Hematopoietic multipotent progenitor cell treated with erythropoietin and hydrocortisone succinate and interleukin-3 and kit ligand, for 8 days (in vitro differentiated cells): ENCODE data around the gene CHTOP.
A peak's percentile ranks its signal among the peaks of the same experiment; 100 is the strongest.
"Not testable (repeated sequence)": the region's sequence is repeated elsewhere in the genome, so short reads cannot be mapped to it uniquely, and the experiment has no call there.

Source experiments
- DNase-seq: peaks from one replicate; pipeline ENCODE4 v3.0.0-alpha.2; 2015

Gene CHTOP

DNA sequence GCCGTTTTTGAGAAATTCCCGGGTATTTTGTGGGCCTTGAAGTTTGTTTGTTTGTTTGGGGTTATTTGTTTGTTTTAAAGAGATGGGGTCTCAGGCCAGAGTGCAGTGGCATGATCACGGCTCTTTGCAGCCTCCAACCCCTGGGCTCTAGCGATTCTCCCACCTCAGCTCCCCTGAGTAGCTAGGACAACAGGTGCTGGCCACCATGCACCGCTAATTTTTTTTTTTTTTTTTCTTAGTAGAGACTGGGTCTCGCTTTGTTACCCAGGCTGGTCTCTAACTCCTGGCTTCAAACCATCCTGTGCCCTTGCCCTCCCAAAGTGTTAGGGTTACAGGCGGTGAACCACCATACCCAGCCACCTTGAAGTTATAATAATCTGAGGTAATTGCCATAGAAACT, 2.0 kb downstream of the CHTOP start:
- no peak for DNase-seq

DNA sequence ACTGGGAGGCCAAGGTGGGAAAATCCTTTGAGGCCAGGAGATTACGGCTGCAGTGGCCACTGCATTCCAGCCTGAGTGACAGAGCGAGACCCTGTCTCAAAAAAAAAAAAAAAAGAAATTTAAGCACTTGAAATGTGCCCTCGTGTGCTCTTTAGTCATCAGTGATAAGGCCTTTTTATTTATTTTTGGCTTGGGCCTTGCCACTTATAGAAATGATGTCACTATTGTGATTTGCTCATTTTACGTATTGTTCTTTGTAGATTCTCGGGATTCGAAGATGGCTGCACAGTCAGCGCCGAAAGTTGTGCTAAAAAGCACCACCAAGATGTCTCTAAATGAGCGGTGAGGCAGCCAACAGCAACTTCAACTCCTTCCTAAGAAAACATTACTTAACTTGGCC, 2.4 kb downstream of the CHTOP start:
- no peak for DNase-seq

DNA sequence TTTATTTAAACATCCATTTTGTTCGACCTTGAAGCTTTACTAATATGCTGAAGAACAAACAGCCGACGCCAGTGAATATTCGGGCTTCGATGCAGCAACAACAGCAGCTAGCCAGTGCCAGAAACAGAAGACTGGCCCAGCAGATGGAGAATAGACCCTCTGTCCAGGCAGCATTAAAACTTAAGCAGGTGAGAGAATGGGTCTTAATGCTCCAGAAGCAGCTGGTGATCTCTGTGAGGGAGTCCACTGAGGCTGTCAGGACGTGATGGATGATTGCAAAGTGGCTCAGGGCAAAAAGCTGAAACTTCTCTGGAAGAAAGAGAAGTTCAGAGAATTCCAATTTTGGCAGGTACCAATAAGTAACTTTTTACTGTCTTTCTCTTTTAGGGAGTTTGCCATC, 4.4 kb downstream of the CHTOP start:
- DNase-seq: no peak

DNA sequence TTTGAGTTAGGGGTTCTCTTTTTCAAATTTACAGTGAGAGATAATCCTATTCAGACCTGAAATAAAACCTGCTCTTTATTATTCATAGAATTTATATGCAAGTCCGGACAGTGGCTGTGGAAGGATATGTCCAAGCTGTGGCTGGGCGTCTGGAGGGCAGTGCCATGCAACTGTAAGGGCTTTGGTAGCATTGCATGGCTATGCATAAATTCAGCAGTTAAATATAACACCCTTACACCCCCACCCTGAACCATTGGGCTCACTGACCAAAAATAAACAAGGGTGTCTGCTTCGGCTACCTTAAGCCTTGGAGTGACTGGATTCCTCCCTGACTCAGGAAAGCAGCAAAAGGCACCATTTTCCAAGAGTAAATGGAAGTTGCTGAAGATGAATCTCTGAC, 5.4 kb downstream of the CHTOP start:
- DNase-seq: no peak

DNA sequence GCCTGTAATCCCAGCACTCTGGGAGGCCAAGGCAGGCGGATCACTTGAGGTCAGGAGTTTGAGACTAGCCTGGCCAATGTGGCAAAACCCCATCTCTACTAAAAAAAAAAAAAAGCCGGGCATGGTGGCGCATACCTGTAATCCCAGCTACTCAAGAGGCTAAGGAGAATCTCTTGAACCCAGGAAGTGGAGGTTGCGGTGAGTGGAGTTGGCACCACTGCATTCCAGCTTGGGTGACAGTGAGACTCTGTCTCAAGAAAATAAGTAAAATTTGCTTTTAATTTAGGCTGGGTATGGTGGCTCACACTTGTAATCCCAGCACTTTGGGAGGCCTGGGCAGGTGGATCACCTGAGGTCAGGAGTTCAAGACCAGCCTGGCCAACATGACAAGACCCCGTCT, 6.3 kb downstream of the CHTOP start:
- DNase-seq: not testable (repeated sequence)

DNA sequence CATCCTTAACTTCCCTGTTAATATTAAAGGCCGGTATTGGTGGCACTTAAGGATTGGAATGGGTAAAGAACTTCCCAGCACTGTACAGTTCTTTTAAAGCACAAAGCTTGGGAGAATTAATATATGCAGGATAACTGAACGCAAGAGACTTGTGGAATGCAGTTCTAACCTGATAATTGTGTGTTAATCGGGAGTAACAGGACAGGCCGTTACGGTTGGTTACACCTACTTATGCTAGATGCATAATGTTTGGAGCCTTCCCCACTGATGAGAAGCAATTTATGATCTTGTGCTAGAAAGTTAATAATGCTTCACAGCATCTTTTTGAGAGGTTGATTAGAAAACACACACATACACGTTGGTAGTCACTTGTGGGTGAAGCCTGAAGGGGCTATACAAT, 7.0 kb downstream of the CHTOP start:
- DNase-seq: no peak

DNA sequence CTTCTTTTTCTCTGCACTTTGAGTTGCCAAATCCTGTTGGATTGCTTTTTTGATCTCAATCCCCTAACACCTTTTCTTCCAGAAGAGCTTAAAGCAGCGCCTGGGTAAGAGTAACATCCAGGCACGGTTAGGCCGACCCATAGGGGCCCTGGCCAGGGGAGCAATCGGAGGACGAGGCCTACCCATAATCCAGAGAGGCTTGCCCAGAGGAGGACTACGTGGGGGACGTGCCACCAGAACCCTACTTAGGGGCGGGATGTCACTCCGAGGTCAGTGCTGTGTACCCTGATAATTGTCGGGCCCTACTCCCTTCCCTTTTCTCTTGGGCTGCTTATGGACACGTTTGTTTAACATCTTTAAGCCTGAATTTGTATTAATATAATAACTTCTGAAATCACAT, 8.3 kb downstream of the CHTOP start:
- DNase-seq: no peak

DNA sequence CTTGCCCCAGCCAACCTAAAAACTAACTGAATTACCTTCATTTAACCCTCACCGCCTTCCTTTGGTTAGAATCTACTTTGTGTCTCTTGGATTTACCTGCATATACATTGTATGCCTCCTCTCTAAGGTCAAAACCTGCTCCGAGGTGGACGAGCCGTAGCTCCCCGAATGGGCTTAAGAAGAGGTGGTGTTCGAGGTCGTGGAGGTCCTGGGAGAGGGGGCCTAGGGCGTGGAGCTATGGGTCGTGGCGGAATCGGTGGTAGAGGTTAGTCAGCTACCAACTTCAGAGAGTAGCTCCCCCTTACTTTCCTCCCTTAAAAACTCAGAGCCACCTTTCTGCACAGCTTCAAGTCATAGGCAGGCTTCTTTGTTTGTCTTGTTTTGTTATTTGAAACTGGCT, 9.2 kb downstream of the CHTOP start:
- DNase-seq: no peak

DNA sequence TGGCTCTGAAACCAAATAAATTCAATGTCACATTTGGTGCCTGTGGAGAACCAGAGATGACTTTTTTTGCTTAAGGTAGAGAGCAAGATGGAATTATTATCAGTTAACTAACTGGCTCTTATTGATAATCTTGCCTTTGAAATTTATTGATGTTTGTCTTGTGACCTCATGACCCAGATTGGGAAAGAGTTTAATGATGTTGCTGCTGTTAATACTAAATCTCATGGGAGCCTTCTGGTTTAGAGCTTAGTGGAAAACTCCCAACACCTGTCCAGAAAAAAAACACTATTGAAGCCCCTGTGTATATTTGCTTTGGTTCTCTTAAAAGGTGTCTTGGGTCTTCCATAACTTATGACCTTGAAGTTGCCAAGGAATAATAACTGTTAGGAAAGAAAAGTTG, 9.9 kb downstream of the CHTOP start:
- no peak for DNase-seq

DNA sequence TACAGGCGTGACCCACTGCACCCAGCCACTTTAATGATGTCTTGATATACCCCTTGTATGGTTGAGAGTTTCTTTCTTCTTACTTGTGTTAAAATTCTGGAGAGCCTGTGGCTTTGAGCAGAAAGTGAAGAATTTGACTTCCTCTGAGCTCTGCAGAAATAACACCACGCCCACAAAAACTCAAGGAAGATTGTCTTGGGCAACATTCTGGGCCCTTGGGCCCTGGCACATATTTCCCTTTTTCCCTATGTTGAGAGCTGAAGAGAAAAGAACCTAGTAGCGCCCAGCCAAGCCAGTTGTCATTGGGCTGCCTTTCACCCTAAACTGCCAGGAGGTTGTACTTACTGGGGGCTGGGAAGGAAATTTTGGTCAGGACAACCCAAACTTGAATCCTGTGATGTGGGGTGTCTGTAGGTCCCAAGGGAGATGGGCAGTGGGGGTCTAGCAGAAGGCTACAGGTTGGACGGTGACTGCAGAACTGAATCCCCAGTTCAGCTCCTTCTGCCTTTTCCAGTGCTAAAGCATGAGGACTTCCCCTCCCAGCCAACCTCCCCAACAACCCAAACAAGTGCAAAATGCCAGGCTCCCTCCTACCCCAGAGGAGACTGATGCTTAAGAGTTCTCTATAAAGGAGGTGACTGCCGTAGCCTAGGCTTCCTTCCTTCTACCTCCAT, 12.9 kb downstream of the CHTOP start:
- DNase-seq: no peak

DNA sequence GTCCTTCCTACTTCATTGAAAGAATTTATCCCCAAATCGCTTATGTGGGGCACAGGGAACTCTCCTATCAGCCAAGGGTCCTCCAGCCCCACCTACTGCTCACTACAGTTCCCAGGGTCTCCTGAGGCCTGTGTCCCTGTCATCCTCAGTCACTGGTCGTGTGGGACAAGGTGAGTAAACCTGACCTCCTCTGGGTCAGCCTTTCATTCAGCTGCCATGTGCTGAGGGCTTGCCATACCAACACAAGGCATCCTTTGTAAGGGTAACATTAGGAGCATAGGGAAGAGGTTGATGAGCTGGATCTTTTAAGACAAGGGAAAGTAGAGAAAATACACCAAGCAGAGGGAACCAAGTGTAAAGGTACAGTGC, 13.5 kb downstream of the CHTOP start:
- peak; percentile 26 for DNase-seq

DNA sequence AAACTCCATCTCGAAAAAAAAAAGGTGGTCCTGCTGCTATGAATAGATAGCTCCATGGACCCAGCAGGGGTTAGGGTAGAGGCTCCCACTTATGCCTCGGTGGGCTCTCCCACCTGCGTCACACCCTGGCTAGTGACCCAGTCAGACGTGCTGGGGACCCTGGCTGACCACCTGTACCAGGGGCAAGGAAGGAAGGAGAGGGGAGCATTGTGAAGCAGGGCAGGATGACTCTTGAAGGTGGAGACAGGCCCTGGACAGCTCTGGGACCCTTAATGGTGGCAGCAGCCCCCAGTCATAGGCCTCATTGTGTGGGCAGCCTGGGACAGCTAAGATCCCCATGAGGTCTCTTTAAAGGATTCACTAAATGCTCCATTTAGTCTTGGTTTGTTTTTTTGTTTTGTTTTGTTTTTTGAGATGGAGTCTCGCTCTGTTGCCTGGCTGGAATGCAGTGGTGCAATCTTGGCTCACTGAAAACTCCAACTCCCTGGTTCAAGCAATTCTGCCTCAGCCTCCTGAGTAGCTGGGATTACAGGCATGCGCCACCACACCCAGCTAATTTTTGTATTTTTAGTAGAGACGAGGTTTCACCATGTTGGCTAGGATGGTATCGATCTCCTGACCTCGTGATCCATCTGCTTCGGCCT, 14.3 kb downstream of the CHTOP start:
- no peak for DNase-seq

DNA sequence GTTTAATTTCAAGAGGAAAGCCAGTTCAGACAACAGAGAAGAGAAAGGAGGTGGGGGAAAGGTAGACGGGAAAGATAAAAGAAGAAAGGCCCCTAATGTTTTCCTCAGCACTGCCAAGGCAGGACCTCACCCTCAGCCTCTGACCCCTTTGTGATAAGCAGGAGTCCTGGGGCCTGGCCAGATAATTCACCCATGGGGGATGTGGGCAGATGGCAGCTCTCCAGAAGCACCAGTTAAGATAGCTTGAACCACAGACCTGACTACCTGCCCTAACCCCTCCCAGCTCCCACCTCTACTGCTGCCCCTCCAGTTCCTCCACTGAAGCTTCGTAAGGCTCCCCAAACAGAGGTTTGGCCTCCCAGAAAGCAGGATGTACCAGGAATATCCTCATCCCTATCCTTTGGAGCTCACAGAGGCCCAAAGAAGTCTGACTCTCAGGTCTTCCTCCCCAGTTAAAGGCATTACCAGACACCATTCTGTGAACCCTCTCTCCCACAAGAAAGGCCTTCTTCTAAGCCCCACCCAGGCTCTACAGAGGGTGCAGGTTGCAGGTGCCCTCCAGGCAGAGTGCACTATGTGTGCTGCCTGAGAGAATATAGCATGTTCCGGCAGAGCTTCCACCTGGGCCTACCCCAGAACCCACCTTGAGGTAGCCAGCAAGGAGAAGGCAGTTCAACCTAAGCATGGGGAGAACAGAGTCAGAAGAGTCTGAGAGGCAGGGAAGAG, 15.4 kb downstream of the CHTOP start:
- DNase-seq: peak; percentile 90

DNA sequence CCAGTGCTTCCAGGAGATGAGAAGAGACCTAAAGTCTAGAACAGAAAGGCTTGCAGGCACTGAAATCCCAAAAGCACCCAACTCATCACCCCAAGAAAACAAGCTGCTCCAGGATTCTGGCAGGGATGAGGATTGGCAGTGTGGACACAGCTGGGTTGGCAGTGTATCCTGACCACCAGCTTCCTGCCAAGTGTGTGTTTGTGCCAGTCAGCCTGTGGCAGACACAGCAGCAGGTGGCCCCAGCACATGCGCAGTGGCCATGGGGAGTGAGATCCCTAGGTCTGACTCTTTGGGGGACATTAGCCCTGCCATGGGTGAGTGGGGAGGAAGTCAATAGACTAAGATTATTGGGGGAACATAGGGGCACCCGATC, 16.0 kb downstream of the CHTOP start:
- DNase-seq: peak; percentile 22

DNA sequence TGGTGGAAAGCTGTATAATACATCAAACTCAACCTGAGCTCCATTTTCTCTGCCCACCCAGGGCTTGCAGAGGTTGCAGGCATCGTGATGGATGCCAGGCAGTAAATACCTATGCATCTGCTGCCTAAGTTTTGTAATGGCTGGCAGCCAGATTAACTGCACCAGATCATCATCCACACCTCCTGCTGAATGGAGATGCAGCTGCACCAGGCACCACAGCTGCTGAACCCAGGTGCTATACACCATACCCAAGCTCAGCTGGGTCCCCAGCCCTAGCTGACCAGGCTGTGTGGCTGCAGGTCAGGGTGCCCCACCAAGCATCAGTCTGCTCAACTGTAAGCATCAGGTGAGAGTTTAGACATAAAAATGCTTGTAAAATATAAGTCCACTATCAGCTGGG, 17.9 kb downstream of the CHTOP start:
- DNase-seq: no peak

DNA sequence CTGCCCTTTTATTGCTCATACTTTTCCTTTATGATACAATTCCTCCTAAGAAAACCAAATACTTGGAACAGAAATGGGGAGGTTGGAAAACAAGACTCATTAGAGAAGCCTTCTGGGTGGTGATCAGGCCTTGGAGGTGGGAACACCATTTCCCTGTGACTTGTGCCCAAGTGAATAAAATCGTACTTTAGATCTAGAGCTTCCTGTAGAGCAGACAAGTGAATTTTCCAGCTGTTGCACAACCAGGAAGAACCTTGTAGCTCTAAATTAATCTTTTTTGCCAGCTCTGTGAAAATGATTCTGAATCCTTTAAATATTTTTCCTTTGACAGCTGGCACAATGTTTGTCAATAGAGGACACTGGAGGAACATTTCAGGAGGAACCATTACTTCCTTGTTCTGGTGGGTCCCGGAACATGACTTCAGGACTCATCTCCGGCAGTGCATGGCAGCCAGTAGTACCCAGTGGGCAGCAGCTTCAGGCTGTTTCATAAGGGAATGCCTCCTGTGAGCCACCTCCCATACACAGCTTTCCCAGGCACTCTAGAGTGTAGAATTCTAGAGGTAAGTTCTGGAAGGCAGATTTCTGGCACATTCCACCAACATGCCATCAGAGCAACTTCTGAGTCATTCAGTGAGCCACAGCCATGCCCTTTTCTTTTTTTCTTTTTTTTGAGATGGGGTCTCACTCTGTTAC, 19.1 kb downstream of the CHTOP start:
- DNase-seq: no peak

DNA sequence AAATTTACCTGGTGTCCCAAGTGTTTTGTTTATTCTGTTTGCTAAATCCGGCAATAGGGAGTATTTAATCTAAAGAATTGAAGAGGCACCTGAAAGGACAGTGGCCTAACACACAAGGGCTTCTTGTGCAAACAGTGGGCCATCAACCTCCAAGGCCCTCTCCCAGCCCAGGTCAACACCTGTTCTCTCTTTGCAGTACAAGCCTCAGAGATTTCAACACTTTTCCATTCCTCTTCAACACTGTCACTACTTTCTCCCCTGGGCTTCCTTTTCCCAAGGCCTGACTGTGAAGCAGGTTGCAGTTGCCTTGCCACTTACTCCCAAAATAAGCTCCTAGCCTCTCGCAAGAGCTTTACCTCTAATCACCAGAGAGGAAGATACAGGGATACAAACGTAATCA, 21.5 kb downstream of the CHTOP start:
- DNase-seq: no peak

DNA sequence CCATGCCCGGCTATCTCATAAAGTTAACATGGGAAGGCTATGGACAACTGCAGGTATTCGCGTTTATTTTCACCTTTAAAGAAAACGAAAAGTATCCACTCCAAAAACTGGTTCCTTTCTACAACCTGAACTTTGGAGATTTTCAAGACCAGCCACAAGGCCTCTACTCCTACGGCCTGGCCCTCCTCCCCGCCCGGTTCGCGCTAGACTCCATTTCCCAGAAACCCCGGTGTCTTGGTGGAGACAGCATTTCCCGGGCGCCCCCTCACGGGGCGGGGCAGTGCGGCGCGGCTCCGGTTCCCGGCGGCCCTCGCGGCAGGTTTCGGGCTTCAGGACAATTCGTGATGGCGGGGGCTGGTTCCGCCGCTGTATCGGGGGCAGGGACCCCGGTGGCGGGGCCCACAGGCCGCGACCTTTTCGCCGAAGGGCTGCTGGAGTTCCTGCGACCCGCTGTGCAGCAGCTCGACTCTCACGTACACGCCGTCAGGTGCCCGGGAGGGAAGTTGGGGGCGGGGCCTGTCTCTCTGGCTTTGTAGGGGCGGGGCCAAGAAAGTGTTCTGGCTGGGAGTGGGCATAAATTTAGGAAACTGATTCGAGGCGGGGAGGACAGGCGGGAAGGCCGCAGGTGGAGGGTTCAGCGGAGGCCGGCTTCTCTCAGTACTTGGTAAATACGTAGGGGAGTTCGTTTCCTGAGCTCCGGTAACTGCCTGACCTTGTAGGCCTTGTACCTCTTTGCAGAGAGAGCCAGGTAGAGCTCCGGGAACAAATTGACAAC, 24.7 kb downstream of the CHTOP start, which contains the start of gene SNAPIN:
Gene SNAPIN, plus strand, starts transcription at position 304 of the 775 bp plus-strand sequence. Its CDS starts 41 bp downstream, at position 345.
- DNase-seq: peak; percentile 92

DNA sequence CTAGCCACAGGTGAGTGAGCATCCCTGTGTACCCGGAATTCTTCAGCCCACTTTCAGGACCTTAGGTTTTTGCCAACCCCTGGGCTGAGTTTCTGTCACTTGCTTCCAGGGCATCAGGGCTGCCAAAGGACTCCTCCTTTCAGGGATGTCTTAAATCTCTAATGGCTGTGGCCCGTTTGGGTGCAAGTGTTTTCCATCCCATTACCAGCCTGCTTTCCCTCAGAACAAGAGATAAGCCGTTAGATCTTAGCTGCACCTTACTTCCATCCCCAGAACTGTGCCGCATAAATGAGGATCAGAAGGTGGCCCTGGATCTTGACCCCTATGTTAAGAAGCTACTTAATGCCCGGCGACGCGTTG, 25.3 kb downstream of the CHTOP start:
- DNase-seq: no peak

DNA sequence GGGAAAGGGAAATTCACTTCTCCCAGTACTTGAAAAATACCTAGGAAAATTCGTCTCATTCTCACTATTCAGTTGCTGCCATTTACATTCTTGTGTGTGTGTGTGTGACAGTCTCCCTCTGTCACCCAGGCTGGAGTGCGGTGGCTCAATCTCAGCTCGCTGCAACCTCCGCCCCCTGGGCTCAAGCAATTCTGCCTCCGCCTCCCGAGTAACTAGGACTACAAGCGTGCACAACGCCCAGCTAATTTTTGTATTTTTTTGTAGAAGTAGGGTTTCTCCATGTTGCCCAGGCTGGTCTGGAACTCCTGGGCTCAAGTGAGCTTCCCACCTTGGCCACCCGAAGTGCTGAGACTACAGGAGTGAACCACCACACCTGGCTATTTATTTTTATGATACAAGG, 25.8 kb downstream of the CHTOP start:
- DNase-seq: no peak

DNA sequence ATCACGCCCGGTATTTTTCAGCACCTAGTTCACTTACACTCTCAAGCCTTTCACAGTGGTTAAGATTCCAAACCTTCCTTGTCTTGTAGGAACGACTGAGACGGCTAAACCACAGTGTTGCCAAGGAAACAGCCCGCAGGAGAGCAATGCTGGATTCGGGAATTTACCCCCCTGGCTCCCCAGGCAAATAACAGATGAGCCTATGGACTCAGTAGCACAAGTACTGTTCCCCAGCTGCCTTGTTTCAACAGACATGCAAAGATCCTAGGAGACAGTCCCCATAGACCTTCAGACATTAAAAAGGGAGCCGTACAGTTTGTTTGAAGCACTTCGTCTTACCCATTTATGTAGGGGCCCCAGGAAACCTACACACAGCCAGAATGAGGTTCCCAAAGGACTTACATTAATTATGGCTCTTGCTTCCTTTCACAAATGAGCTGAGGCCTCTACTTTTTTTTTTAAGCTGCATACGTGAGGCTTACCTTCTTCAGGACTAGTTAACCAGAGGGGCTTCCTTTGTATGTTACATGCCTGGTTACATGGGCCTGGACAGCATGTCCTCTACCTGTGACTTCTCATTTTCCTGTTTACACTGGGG, 27.3 kb downstream of the CHTOP start:
- DNase-seq: no peak

DNA sequence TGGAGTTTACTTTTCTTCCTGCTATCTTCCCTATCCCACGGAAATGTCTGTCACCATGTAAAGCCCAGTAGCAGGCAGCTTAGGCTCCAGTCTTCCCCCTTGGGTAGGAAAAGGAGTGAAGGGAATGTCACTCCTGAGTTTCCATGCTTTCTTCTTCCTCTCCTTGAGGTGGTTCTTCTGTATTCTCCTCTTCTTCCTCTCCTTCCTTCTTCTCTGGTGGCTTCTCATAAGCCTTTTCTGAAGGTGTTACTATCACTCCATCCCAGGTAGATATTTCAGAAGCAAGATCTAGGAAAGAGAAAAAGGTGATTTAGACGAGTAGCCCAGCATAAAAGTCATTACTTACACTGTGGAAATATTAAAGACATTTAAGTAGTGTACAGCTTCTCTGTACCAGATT, 28.4 kb downstream of the CHTOP start:
- no peak for DNase-seq

DNA sequence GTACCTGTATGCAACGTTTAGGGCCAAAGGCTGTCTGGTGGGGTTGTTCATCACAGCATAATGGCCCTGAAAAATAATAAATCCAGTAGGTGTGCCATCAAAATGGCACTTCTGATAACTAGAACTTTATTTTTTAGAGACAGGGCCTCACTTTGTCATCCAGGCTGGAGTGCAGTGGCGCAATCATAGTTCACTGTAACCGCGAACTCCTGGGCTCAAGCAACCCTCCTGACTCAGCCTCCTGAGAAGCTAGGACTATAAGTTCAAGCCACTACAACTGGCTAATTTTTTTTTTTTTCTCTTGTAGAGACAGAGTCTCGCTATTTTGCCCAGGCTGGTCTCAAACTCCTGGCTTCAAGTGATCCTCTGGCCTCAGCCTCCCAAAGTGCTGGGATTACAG, 29.3 kb downstream of the CHTOP start:
- no peak for DNase-seq
